ENCODE data around the gene THSD4. TPM values are rescaled to one million over a fixed set of nuclear protein-coding genes. Genes with fewer than 3 reads are reported as not detected.

THSD4 gene
- total RNA-seq, 6 experiments from 2014 or later: 5.2 to 21.8 (median 13.7) TPM

DNA sequence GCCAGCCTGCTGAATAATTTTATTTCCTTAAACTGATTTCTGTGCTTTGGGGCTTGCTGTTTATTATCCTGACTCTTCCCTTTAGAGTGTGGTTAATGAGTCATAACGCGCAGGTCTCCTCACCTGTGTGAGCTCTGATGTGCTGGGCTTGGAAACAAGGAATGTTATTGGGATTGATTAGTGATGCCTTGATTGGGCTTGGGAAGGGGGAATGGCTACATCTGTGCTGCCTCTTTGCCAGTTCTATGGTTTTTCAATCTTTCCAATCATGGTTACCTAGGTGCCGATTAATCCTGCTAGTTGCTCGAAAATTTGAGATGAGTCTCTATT is 161.0 kb downstream of the THSD4 start:
- ATAC-seq (no peak), DNase-seq (no peak)
- intact Hi-C loops (cut with DNase I): no loop called here
- Histone ChIP-seq H3K27me3 (no peaks in the 10 kb centered on the region), H3K36me3 (no peaks in the 10 kb centered on the region), H3K9me3 (no peaks in the 10 kb centered on the region), H3K4me3 (no peak overlapping the region), H3K4me1 (peaks cover 0 to 41% (median 16%) of the 10 kb centered on the region in 4 donors), H3K27ac (no peak overlapping the region)
- TF ChIP-seq POLR2A (IDR thresholded peaks at IDR 0.05): no peak
- TF ChIP-seq, protein P1, sequence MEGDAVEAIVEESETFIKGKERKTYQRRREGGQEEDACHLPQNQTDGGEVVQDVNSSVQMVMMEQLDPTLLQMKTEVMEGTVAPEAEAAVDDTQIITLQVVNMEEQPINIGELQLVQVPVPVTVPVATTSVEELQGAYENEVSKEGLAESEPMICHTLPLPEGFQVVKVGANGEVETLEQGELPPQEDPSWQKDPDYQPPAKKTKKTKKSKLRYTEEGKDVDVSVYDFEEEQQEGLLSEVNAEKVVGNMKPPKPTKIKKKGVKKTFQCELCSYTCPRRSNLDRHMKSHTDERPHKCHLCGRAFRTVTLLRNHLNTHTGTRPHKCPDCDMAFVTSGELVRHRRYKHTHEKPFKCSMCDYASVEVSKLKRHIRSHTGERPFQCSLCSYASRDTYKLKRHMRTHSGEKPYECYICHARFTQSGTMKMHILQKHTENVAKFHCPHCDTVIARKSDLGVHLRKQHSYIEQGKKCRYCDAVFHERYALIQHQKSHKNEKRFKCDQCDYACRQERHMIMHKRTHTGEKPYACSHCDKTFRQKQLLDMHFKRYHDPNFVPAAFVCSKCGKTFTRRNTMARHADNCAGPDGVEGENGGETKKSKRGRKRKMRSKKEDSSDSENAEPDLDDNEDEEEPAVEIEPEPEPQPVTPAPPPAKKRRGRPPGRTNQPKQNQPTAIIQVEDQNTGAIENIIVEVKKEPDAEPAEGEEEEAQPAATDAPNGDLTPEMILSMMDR (IDR thresholded peaks at IDR 0.05): no peak
- WGBS (ENCODE audit: insufficient coverage, low coverage, low lambda C conversion rate, missing lambda C conversion rate): 98% methylated on average over 4 of the region's 4 CpGs

DNA sequence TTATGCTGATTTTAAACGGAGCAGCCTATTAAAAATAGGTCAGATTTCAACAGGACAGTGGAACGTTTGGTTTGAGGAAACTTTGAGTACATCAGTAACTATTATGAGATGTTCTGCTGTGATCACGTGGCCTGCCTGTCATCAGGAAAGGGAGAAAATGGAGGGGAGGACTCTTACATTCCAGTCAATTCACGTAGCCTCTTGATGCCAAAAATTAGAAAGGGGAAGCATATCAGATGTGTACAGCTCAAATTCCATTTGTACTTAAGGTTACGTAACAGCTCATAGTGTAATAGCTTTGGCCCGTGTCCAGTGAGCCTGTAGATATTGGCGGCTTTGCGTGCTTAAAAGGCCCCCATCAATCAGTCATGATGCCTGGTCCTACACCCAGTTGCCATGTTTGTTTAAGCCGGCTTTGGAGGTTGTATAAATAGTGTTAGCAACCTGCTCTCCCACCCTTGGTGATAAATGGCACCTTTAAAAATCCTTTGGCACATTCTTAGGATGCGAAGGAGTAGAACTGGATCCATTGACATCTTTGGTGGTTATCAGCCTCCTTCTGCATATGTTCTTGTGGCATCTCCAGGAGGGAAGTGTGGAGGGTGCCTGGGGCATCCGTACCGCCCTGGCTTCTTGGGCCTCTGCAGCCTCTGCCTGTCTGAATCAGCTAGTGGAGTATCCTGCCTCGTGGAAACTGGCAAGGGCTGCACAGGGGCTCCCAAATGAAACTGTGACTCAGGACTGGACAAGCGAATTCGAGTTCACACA is 163.9 kb downstream of the THSD4 start:
- H3K4me3 ChIP-seq: peak overlapping the region in 1 of 3 donors; percentile 23
- H3K36me3 ChIP-seq: no peaks in the 10 kb centered on the region
- H3K9me3 ChIP-seq: no peaks in the 10 kb centered on the region
- peak; percentile 54 to 84 (median 75) for DNase-seq
- intact Hi-C loops (cut with DNase I): no loop called here
- no peaks in the 10 kb centered on the region for H3K27me3 ChIP-seq
- H3K27ac ChIP-seq: peak overlapping the region; percentile 59 to 94 (median 87)
- H3K4me1 ChIP-seq: peaks cover 0 to 35% (median 15%) of the 10 kb centered on the region in 4 donors
- 14% methylated on average over 14 of the region's 15 CpGs for WGBS (ENCODE audit: insufficient coverage, low coverage, low lambda C conversion rate, missing lambda C conversion rate)
- TF ChIP-seq POLR2A (IDR thresholded peaks at IDR 0.05): no peak
- TF ChIP-seq, protein P1 (IDR thresholded peaks at IDR 0.05): no peak
- ATAC-seq: peak; percentile 79 to 88 (median 84)

DNA sequence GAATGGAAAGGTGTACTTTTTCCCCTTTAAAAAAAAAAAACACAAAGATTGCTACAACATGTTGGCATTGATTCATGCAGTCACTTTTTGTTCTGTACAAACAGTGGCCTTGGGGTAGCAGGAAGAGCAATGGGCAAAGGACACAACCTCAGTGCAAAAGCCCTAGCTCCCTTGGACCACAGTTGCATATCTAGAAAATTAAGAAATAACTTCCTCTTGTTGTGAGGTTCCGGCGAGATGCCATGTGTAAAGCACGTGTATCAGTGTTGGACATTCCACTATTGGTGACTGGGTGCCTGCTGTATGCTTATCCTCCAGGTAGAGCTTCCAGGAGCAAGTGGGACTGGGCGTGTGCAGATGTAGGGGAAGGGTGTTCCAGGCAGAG is 164.5 kb downstream of the THSD4 start:
- intact Hi-C loops (cut with DNase I): no loop called here
- peak; percentile 74 to 91 (median 82) for ATAC-seq
- 46% methylated on average over 4 of the region's 4 CpGs for WGBS (ENCODE audit: insufficient coverage, low coverage, low lambda C conversion rate, missing lambda C conversion rate)

DNA sequence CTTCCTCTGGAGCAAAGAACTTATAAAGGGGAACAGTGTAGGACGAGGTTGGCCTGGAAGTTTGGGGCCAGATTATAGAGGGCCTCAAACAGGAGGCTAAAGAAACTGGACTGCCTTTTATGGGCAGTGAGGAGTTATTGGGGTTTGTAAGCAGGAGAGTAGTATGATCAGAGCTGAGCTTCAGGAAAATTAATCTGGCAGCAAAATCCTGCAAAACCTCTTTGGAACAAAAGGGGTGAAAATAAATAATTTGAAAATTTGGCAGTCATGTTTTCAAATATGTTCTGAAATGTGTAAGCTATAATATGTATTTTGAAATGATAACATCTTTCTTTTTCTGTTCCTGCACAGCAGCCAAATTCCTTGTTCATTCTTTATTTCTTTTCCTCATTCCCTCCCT is 164.9 kb downstream of the THSD4 start:
- no peaks in the 10 kb centered on the region for H3K27me3 ChIP-seq
- TF ChIP-seq POLR2A (IDR thresholded peaks at IDR 0.05): no peak
- TF ChIP-seq, protein P1 (IDR thresholded peaks at IDR 0.05): no peak
- H3K36me3 ChIP-seq: no peaks in the 10 kb centered on the region
- 13% methylated on average over 1 of the region's 1 CpG for WGBS (ENCODE audit: insufficient coverage, low coverage, low lambda C conversion rate, missing lambda C conversion rate)
- H3K4me1 ChIP-seq: peaks cover 0 to 35% (median 14%) of the 10 kb centered on the region in 4 donors
- H3K4me3 ChIP-seq: no peak overlapping the region
- intact Hi-C loops (cut with DNase I): no loop called here
- no peaks in the 10 kb centered on the region for H3K9me3 ChIP-seq
- ATAC-seq: no peak
- DNase-seq: no peak
- peak overlapping the region in 2 of 3 donors; percentile 59 to 94 for H3K27ac ChIP-seq

More for the DNA sequence above, 164.5 kb downstream of the THSD4 start:
- Histone ChIP-seq H3K4me1 (peaks cover 0 to 35% (median 14%) of the 10 kb centered on the region in 4 donors), H3K9me3 (no peaks in the 10 kb centered on the region), H3K4me3 (no peak overlapping the region), H3K27ac (peak overlapping the region; percentile 59 to 94 (median 59)), H3K36me3 (no peaks in the 10 kb centered on the region), H3K27me3 (no peaks in the 10 kb centered on the region)
- TF ChIP-seq, protein P1 (IDR thresholded peaks at IDR 0.05): no peak
- TF ChIP-seq POLR2A (IDR thresholded peaks at IDR 0.05): no peak
- peak; percentile 72 to 92 (median 80) for DNase-seq
